Measurements from ENCODE around the gene KCNE3.

The KCNE3 gene

DNA sequence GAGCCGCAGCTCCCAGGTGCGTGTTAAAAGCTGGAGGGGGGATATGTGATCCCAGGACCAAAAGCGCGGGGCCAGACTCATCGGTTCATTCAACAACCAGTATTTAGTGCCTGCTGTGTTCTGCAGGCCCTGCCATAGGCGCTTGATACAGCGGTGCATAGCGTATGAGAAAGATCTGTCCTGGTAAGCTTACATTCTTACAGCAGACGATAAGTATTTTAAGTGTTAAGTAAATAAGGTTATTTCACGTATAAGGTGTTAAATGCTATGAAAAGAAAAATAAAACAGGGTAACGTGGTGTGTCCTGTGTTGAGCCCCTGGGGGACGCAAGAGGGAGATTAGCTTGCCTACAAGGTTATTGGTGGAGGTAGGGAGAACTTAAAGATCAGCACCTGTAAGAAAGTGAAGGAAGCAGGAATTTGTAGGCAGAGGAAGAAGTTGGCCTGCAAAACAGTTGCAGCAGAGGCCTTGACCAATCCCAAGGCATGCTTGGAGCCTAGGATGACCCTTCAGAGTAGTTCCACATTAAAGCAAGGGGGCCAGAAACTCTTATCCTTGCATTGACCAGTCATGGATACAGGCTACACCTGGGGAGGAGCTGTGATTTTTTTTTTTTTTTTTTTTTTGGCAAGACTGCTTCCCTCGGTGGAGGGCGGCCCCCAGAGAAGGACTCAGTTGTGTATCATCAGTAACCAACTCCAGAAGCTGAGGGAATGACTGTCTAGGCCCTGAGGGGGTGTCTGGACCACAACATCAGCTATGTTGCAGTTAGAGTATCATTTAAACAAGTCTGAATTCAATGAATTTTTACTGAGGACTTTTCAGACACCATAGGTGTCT, 26.7 kb upstream of the KCNE3 start:
- H3K9me2 ChIP-seq (ENCODE audit: low read depth, low read length): no peaks in the 10 kb centered on the region
- no peak overlapping the region for H2AFZ ChIP-seq (ENCODE audit: low read length)
- no peaks in the 10 kb centered on the region for H4K20me1 ChIP-seq (ENCODE audit: insufficient read depth, low read length)
- peak overlapping the region; percentile 64 for H3K27ac ChIP-seq (ENCODE audit: low read depth, low read length, poor library complexity, severe bottlenecking)
- H3K4me1 ChIP-seq (ENCODE audit: insufficient read depth, low read length, severe bottlenecking): peaks cover 5% of the 10 kb centered on the region
- no peaks in the 10 kb centered on the region for H3K9me3 ChIP-seq (ENCODE audit: low read length)
- no peaks in the 10 kb centered on the region for H3F3A ChIP-seq (ENCODE audit: insufficient read depth, low read length)
- peak overlapping the region; percentile 97 for H3K9ac ChIP-seq (ENCODE audit: low read length)
- peak overlapping the region; percentile 79 for H3K4me2 ChIP-seq (ENCODE audit: low read length)
- no peaks in the 10 kb centered on the region for H3K27me3 ChIP-seq (ENCODE audit: insufficient read depth, low read length)
- TF ChIP-seq EZH2 (IDR thresholded peaks at IDR 0.05; ENCODE audit: borderline replicate concordance, low read length) (no peak), CTCF (IDR thresholded peaks at IDR 0.05; ENCODE audit: low read length) (no peak)
- no peaks in the 10 kb centered on the region for H3K36me3 ChIP-seq (ENCODE audit: insufficient read depth, low read length)
- H3K4me3 ChIP-seq (ENCODE audit: low read depth, low read length, poor library complexity, severe bottlenecking): peak overlapping the region; percentile 83
- no peaks in the 10 kb centered on the region for H3K79me2 ChIP-seq (ENCODE audit: insufficient read depth, low read length)

DNA sequence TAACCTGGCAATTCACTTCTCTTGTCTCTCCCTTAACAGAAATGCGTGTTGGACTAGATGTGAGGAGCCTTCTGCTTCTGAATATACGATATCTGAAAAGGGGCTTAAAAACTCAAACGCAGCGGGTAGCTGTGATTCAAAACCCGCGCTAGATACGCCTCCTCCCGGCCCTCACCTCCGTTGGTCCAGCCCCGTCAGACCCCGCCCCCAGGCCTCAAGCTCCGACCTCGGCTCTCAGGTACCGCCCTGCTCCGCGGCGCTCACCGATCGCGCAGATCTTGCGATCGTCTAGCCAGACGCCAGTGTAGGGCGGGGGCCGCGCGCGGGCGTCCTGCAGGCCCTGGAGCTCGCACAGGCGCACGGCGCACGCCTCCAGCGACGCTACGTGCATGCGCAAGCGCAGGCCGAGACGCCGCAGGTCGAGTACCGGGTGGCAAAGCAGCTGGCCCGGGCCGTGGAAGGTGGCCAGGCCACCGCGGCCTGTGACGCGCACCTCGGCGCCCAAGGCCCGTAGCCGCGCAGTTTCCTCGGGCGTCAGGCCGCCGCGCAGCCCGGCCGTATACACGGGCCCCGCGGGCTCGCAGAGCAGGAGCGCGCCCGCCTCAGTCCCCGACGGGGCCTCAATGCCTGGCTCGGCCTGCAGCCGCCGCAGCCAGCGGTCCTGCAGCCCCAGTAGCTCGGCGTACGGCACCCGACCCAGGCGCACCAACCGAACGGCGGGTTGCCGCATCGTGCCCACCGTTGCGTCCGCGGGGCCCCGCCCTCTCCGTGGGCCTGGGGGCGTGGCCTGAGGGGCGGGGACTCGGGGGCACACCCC, 25.8 kb upstream of the KCNE3 start, which contains the start of gene LIPT2:
Gene LIPT2 (minus strand): TSS at position 751 of the 817 bp plus-strand sequence. CDS start 21 bp downstream, at position 730.
- Histone ChIP-seq H3K4me1 (ENCODE audit: insufficient read depth, low read length, severe bottlenecking) (peaks cover 5% of the 10 kb centered on the region), H3K79me2 (ENCODE audit: insufficient read depth, low read length) (no peaks in the 10 kb centered on the region), H3K4me3 (ENCODE audit: low read depth, low read length, poor library complexity, severe bottlenecking) (peak within 1 kb of the TSS; percentile 83), H3K36me3 (ENCODE audit: insufficient read depth, low read length) (no peaks in the 10 kb centered on the region), H3K27me3 (ENCODE audit: insufficient read depth, low read length) (no peaks in the 10 kb centered on the region), H3K27ac (ENCODE audit: low read depth, low read length, poor library complexity, severe bottlenecking) (peak within 1 kb of the TSS; percentile 64), H3K9ac (ENCODE audit: low read length) (peak within 1 kb of the TSS; percentile 97), H3K4me2 (ENCODE audit: low read length) (peak within 1 kb of the TSS; percentile 79), H2AFZ (ENCODE audit: low read length) (no peak within 1 kb of the TSS), H3F3A (ENCODE audit: insufficient read depth, low read length) (no peaks in the 10 kb centered on the region), H3K9me3 (ENCODE audit: low read length) (no peaks in the 10 kb centered on the region), H3K9me2 (ENCODE audit: low read depth, low read length) (no peaks in the 10 kb centered on the region), H4K20me1 (ENCODE audit: insufficient read depth, low read length) (no peaks in the 10 kb centered on the region)
- TF ChIP-seq EZH2 (IDR thresholded peaks at IDR 0.05; ENCODE audit: borderline replicate concordance, low read length): no peak
- no peak for TF ChIP-seq CTCF (IDR thresholded peaks at IDR 0.05; ENCODE audit: low read length)

DNA sequence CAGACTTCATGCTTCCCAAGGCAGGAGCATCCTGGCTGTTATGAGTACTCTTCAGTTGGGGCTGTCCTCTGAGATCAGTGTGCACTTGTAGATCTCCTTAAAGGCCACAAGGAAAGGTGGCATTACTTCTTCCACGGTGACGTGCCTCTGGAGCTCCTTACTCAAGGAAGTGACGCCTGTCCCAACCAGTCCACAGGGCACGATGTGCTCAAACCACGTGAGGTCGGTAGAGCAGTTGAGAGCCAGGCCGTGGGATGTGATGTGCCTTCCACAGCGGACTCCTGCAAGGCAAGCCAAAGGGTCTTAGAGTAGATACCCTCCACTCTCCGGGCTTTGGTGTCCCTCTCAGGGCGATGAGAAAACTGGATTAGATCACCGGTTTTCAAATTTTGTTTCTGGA, 24.7 kb upstream of the KCNE3 start:
- no peaks in the 10 kb centered on the region for H3F3A ChIP-seq (ENCODE audit: insufficient read depth, low read length)
- H3K9me2 ChIP-seq (ENCODE audit: low read depth, low read length): no peaks in the 10 kb centered on the region
- no peak overlapping the region for H3K9ac ChIP-seq (ENCODE audit: low read length)
- H4K20me1 ChIP-seq (ENCODE audit: insufficient read depth, low read length): no peaks in the 10 kb centered on the region
- H3K79me2 ChIP-seq (ENCODE audit: insufficient read depth, low read length): no peaks in the 10 kb centered on the region
- no peak overlapping the region for H3K4me2 ChIP-seq (ENCODE audit: low read length)
- H3K4me1 ChIP-seq (ENCODE audit: insufficient read depth, low read length, severe bottlenecking): peaks cover 5% of the 10 kb centered on the region
- no peak overlapping the region for H3K4me3 ChIP-seq (ENCODE audit: low read depth, low read length, poor library complexity, severe bottlenecking)
- H3K27me3 ChIP-seq (ENCODE audit: insufficient read depth, low read length): no peaks in the 10 kb centered on the region; the same call in 1 of the 2 replicates
- no peaks in the 10 kb centered on the region for H3K9me3 ChIP-seq (ENCODE audit: low read length)
- H2AFZ ChIP-seq (ENCODE audit: low read length): no peak overlapping the region
- no peak for TF ChIP-seq EZH2 (IDR thresholded peaks at IDR 0.05; ENCODE audit: borderline replicate concordance, low read length)
- TF ChIP-seq CTCF (IDR thresholded peaks at IDR 0.05; ENCODE audit: low read length): no peak
- H3K27ac ChIP-seq (ENCODE audit: low read depth, low read length, poor library complexity, severe bottlenecking): no peak overlapping the region
- H3K36me3 ChIP-seq (ENCODE audit: insufficient read depth, low read length): no peaks in the 10 kb centered on the region
